Ishikawa (cell line): ENCODE data around the gene PHLDB2.

Experiments used
- CEBPB ChIP-seq: IDR thresholded peaks from 2 replicates; pipeline ENCODE4 v1.6.1; 2012
- CREB1 ChIP-seq: IDR thresholded peaks from 2 replicates; pipeline ENCODE4 v1.6.1; 2012; ENCODE audit warnings: low read depth
- EGR1 ChIP-seq: IDR thresholded peaks from 2 replicates; pipeline ENCODE4 v1.6.1; 2012
- EP300 ChIP-seq: IDR thresholded peaks from 2 replicates; pipeline ENCODE4 v1.6.1; 2012; ENCODE audit warnings: borderline replicate concordance
- FOXM1 ChIP-seq: IDR thresholded peaks from 2 replicates; pipeline ENCODE4 v1.6.1; 2012; ENCODE audit warnings: low read depth, borderline replicate concordance
- RAD21 ChIP-seq: IDR thresholded peaks from 2 replicates; pipeline ENCODE4 v1.6.1; 2012; ENCODE audit warnings: low read depth
- TAF1 ChIP-seq: IDR thresholded peaks from 2 replicates; pipeline ENCODE4 v1.6.1; 2012; ENCODE audit warnings: low read depth, mild to moderate bottlenecking
- TCF12 ChIP-seq: IDR thresholded peaks from 2 replicates; pipeline ENCODE4 v1.6.1; 2012; ENCODE audit warnings: low read depth
- TEAD4 ChIP-seq: IDR thresholded peaks from 2 replicates; pipeline ENCODE4 v1.6.1; 2012
- YY1 ChIP-seq: IDR thresholded peaks from 2 replicates; pipeline ENCODE4 v1.6.1; 2012; ENCODE audit warnings: low read depth
- TF ChIP-seq, protein P1 (sequence below): IDR thresholded peaks from 2 replicates; pipeline ENCODE4 v1.6.1; 2012
- TF ChIP-seq, protein P2 (sequence below): IDR thresholded peaks from 2 replicates; pipeline ENCODE4 v1.6.1; 2012; ENCODE audit warnings: low read depth, mild to moderate bottlenecking
- TF ChIP-seq, protein P3 (sequence below): IDR thresholded peaks from 2 replicates; pipeline ENCODE4 v1.6.1; 2012

- TF ChIP-seq CREB1: no peak
- peak; percentile 91 for TF ChIP-seq YY1
- TF ChIP-seq TAF1: peak; percentile 89
- TF ChIP-seq FOXM1: 0 out of 2 replicates have a peak, but pooled peaks have one; percentile 36
- TF ChIP-seq EP300: no peak
- TF ChIP-seq, protein P1, sequence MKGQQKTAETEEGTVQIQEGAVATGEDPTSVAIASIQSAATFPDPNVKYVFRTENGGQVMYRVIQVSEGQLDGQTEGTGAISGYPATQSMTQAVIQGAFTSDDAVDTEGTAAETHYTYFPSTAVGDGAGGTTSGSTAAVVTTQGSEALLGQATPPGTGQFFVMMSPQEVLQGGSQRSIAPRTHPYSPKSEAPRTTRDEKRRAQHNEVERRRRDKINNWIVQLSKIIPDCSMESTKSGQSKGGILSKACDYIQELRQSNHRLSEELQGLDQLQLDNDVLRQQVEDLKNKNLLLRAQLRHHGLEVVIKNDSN: 0 out of 2 replicates have a peak, but pooled peaks have one; percentile 26
- no peak; the same call in 1 of the 2 replicates for TF ChIP-seq TEAD4
- TF ChIP-seq, protein P2, sequence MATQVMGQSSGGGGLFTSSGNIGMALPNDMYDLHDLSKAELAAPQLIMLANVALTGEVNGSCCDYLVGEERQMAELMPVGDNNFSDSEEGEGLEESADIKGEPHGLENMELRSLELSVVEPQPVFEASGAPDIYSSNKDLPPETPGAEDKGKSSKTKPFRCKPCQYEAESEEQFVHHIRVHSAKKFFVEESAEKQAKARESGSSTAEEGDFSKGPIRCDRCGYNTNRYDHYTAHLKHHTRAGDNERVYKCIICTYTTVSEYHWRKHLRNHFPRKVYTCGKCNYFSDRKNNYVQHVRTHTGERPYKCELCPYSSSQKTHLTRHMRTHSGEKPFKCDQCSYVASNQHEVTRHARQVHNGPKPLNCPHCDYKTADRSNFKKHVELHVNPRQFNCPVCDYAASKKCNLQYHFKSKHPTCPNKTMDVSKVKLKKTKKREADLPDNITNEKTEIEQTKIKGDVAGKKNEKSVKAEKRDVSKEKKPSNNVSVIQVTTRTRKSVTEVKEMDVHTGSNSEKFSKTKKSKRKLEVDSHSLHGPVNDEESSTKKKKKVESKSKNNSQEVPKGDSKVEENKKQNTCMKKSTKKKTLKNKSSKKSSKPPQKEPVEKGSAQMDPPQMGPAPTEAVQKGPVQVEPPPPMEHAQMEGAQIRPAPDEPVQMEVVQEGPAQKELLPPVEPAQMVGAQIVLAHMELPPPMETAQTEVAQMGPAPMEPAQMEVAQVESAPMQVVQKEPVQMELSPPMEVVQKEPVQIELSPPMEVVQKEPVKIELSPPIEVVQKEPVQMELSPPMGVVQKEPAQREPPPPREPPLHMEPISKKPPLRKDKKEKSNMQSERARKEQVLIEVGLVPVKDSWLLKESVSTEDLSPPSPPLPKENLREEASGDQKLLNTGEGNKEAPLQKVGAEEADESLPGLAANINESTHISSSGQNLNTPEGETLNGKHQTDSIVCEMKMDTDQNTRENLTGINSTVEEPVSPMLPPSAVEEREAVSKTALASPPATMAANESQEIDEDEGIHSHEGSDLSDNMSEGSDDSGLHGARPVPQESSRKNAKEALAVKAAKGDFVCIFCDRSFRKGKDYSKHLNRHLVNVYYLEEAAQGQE: no peak
- no peak for TF ChIP-seq EGR1
- TF ChIP-seq RAD21: no peak
- no peak for TF ChIP-seq CEBPB
- no peak for TF ChIP-seq TCF12
- TF ChIP-seq, protein P3, sequence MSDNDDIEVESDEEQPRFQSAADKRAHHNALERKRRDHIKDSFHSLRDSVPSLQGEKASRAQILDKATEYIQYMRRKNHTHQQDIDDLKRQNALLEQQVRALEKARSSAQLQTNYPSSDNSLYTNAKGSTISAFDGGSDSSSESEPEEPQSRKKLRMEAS: peak; percentile 92
Measured at GRCh38 chr3:111978583-111979433, 119.7 kb downstream of the PHLDB2 start, which contains the start of gene ABHD10.
